8988T (cell line): ENCODE results near the gene NFU1.
"Not testable (repeated sequence)": the region's sequence is repeated elsewhere in the genome, so short reads cannot be mapped to it uniquely, and the experiment has no call there.

Experiments used
- DNase-seq: peaks from one replicate; pipeline ENCODE4 v3.0.0; 2011

NFU1 gene

GRCh38 chr2:69449906-69450305 is 12.7 kb upstream of the NFU1 start:
- DNase-seq: no peak

- not testable (repeated sequence) for DNase-seq
Observed at GRCh38 chr2:69443673-69444072, 6.4 kb upstream of the NFU1 start.

DNA sequence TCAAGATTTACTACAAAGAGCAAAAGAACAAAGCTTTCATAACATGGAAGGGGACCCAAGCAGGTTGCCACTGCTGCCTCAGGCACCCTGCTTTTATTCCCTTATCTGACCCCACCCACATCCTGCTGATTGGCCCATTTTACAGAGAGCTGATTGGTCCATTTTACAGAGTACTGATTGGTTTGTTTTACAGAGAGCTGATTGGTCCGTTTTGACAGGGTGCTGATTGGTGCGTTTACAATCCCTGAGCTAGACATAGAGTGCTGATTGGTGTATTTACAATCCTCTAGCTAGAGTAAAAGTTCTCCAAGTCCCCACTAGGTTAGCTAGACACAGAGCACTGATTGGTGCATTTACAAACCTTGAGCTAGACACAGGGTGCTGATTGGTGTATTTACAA is 2.3 kb upstream of the NFU1 start:
- DNase-seq: not testable (repeated sequence)

DNA sequence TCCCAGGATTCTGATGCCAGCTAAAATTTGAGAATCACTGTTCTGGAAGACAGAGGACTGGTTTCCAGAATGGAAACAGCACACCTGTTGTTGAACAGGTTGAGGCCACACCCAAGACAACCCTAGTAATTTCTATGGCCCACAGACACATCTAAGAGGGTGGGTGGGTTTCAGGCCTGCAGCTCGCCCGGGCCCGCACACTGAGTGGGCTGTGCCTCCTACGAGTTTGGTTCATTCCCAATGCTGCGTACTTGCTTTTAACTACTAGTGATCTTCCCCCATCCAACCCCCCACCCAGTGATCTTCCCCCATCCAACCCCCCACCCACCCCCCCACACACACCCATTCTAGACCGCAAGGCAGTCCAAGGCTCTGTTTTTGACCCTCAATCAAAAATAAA is 1.3 kb upstream of the NFU1 start:
- no peak for DNase-seq

GRCh38 chr2:69437751-69438154 is 518 bp upstream of the NFU1 start:
- DNase-seq: no peak

DNA sequence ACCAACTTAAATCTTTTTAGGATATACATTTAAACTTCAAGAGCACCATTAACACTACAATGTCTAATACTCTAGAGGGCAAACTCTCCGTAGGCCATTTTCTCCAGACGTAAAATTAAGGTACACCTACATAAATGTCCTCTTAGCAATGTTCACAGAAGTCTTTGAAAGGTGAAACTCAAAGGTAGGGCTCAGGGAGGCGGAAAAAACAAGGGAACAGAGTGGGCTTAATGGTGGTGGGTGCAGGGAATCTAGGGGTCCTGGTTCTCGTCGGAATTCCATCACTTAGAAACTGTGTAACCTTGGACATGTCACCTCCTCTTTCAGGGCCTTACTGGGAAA is 668 bp downstream of the NFU1 start:
- DNase-seq: no peak

DNA sequence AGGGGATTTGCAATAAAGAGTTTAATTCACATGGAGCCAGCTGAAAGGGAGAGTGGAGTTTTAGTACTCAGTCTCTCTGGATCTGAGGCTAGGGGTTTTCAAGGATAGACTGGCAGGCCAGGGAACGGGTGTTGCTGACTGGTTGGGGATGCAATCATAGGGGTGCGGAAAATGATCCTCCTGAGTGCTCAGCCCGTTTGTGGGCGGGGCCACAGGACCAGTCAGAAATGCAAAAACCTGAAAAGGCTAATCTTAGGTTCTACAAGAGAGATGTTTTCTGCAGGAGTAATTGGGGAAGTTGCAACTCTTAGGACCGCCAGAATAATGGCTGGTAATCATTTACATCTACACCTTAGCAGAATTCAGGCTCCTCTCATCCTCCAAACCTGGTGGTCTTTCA is 2.5 kb downstream of the NFU1 start:
- no peak for DNase-seq

GRCh38 chr2:69429491-69430183 is 7.6 kb downstream of the NFU1 start:
- no peak for DNase-seq

DNA sequence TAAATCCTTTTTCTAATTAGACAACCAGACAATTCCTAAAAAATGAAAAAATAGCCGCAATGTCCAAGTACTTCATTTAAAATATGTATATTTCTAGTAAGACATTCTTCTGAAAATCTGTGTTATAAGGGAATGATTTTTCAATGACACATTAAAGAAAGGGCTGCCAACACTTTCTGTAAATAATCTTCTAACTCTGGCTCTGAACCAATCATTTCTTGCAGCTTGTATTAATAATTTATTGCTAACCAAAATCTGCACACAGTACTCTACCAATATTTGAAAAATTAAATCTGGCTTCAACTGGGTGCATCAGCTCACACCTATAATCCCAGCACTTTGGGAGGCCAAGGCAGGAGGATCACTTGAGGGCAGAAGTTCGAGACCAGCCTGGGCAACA is 8.3 kb downstream of the NFU1 start:
- no peak for DNase-seq

DNA sequence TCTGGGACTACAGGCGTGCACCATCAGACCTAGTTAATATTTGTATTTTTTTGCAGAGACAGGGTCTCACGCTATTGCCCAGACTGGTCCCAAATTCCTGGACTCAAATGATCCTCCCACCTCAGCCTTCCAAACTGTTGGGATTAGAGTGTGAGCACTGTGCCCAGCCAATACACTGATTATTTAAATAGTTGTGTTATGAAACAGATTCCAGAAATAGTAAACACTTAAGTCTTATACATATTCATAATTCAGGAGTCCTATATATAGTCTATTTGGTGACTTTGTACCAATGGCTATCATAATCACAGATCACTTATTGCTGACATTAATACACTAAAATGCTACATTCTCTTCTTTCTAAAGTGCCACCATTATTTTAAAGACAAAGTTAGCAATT is 12.8 kb downstream of the NFU1 start:
- DNase-seq: no peak

GRCh38 chr2:69422198-69422597 is 15.0 kb downstream of the NFU1 start:
- DNase-seq: no peak

GRCh38 chr2:69419111-69419510 is 18.1 kb downstream of the NFU1 start:
- DNase-seq: not testable (repeated sequence)

DNA sequence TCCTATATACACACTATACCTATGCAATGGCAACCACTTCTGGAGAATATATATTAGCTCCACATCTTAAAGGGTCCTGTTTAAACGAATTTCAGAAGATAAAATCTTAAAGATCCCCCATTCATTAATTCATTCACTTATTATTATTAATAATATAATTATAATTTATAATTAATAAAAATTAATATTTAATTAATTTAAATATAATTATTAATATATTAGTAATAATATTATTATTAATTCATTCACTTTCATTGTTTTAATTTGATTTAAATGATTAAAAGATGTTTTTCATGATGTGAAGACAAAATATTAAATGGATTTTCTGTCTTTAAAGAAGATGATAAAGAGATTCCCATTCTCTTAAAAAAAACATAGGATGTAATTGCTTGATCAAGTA is 21.1 kb downstream of the NFU1 start:
- DNase-seq: no peak

DNA sequence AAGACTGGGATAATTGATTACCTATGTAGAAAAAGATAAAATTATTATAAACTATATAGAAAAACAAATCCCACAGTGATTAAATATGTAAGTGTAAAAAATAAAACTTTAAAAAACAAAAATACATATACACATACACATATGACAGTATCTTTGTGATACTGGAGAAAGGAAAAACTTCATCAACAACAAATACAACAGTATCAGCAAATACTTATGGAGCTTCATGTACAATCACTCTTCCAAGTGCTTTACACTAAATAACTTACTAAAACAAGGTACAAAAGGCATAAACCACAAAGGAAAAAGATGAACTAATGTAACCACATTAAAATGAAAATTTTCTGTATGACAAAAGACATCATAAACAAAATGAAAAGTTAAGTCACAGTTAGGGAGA is 26.1 kb downstream of the NFU1 start:
- DNase-seq: no peak

- no peak for DNase-seq
Observed at GRCh38 chr2:69405306-69405705, 31.9 kb downstream of the NFU1 start.

- DNase-seq: no peak
Observed at GRCh38 chr2:69400121-69400520, 37.1 kb downstream of the NFU1 start.

- DNase-seq: no peak
Observed at GRCh38 chr2:69397234-69397633, 40.0 kb downstream of the NFU1 start.

DNA sequence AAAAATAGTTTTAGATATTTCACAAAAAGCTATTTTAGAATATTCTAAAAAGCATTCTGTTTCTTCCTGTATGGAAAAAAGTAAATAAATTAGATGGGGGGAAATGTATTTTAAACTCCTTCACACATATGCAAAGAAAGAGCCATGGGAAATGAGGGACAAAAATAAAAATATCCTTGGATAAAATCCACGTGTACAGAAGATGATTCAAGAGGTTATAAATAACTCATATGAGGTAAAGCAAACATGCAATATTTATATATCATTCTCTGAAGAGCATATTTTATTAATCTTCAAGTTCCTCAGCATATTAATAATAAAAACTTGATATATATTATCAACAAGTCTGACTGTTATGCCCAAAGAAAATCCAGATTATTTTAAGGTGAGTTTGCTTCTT is 41.4 kb downstream of the NFU1 start:
- DNase-seq: no peak

DNA sequence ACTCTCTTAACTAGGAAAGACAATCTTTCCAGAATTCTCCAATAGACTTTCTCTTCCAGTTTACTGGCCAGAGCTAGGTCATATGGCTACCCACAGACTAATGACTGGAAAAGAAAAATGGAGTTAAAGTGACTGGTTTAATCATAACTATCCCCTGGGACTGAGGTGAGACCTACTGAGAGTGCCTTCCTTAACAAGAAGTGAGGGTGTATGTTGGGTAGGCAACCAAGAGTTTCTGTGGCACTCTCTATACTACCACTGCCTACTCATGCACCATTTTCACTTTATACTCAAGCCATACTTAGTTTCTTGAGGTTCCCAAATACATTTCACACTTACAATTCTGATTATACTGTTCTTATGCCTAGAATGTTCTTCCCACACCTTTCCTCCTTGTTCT is 43.3 kb downstream of the NFU1 start:
- DNase-seq: no peak

GRCh38 chr2:69390471-69390870 is 46.8 kb downstream of the NFU1 start:
- no peak for DNase-seq

- DNase-seq: no peak
Observed at GRCh38 chr2:69390001-69390400, 47.2 kb downstream of the NFU1 start.

DNA sequence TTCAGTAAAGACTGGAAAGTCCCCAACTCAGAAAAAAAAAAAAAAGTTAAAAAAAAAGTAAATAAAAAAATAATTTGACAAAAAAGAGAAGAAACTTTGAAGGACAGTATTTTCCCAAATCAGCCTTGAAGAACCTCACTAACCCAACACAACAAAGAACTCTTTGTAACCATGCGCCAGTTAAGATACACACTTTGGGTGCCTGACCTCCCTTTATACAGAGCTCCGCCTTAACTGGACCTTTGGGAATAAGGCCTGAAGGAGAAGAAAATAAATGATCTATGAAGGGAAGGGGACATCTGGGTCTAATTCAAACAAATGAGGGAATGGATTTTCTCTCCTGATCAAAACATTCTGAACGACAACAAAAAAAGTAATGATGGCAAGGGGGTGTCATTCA is 48.0 kb downstream of the NFU1 start:
- DNase-seq: no peak

DNA sequence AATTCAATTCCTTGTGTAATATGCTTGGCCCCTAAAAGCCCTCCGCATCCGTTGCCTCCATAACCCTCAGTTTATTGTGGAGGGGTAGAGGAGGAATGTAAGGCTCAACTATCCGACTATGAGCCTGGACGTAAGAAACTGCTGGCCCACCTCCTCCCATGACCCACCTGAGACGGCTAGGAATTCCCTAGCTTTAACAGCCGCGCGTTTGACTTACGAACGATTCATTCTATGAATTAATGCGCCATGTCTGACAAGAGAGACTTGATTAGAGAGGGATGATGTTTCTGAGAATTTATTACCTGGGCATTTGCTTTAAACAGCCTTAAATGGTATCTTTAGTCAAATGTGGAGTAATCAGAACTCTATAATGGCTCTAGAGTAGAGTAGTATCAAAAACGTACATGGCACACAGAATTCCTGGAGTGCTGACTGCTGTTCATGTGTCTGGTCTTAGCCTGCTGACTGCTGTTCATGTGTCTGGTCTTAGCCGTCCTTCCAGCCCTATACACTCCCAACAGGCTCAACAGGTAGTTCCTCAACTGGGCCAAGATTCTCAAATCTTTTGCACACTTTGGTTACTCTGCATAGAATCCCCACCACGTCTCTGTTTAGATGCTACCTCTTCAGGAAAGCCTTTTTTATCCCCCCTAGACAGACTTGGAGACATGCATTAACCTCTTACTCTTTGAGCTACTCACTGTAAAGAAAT is 49.3 kb downstream of the NFU1 start:
- DNase-seq: no peak

DNA sequence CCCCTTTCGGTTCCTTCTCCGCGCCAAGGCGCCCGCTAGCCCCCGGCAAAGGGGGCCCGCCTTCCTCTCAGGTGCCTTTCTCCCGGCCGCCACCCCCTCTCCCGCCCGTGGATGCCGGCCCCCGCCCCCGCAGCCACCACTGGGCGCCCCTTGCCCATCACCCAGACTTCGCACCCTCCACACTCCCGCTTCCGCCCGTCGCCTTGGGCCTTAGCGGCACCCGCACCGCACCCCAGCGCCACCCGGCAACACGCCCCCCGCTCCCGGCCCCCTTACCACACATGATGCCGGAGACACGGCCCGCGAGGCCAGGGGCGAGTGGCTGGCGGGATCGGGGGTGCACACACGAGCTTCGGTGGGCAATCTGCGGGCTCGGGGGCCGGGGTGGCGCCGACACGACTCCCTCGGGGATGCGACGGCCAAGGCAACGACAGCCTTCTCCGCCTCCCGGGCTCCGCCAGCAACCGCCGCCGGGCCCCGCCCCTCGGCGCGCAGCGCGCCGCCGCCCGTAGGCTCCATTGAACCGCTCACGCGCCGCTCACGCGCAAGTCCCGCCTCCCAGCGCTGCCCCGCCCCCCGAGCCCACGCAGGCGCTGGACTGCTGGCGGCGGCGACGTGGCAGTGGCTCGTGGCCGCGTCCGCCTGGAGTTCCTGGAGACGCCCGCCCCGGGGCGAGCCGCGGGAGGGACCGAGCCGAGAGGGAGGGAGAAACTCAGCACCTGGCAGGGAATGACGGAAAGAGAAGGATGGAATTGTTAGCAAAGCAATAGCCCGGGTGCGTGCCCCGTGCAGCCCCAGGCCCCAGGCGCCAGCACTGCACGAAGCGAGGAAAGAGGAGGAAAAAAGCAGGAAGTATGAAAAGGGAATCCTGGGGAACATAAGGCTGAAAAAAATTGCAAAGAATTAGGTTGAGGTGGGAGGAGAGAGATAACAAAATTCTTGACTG is 50.2 kb downstream of the NFU1 start, which contains the start of gene GFPT1:
Gene GFPT1 (minus strand): TSS at position 439 of the 946 bp plus-strand sequence. CDS start 156 bp downstream, at position 283.
- DNase-seq: peak; percentile 86
